Caki2 (cell line): ENCODE data around the gene POP4. TPM values are rescaled to one million over a fixed set of nuclear protein-coding genes. Genes with fewer than 3 reads are reported as not detected.
"Not testable (repeated sequence)": the region's sequence is repeated elsewhere in the genome, so short reads cannot be mapped to it uniquely, and the experiment has no call there.

ENCODE experiments used
- DNase-seq: peaks from one replicate; pipeline ENCODE4 v3.0.0-alpha.2; 2015; ENCODE audit warnings: low read depth
- in situ Hi-C: cut with HindIII; loops from 2 replicates; pipeline ENCODE4 v1.10.0; 2016; ENCODE audit warnings: low sequenced_read_pairs, low pct_unique_long_range_greater_than_20kb, mixed read lengths
- total RNA-seq: library from RNA; depleted of rRNA; stranded (reverse); fragments of >200 nt; shearing (Covaris generic); gene quantifications from 2 replicates; pipeline ENCODE4 v1.2.3, GENCODE V29; 2014; ENCODE audit warnings: low replicate concordance

Gene POP4
- total RNA-seq, 1 experiment from 2014 or later, result 190 TPM

- DNase-seq, result no peak
- in situ Hi-C loops, result loop anchor here (25.0 kb wide), 1 partner anchor 315 kb away; the partner anchor contains the start of gene URI1
These were observed 16.3 kb downstream of the POP4 start for GRCh38 chr19:29622166-29623070.

DNA sequence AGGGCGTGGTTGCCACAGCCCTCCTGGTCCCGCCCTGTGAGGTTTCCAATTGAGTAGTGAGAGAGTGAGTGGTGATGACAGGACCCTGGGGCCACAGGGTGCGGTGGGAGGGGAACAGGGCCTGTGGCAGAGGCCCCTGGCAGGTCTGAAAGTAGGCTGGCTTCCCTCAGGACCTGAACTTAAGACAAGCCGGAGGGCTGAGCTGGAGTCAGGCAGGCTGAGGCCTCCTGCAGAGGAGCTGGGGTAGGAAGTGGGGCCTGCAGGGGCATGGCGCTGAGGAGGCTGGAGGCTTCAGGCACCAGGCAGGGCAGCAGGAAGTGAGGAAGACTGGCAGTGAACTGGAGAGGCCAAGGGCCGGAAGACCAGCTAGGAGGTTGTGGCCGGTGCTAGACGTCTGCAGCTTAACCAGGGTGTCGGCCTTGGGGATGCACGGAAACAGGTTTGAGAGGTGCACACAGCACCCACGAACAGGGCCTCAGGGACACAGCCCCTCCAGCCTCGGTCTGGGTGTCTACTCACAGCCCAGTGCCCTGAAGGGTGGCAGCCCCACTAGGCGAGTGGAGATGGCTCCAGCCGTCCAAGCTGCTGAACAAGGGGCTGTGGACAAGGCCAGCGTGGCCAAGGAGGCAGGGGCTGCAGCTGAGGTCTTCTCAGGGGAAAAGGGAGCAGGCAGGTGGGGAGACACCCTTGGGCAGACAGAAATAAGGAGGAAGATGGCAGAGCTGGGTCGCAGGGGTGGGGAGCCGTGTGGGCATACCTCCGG, 17.8 kb downstream of the POP4 start:
- DNase-seq, result no peak
- in situ Hi-C loops, result loop anchor here (25.0 kb wide), 1 partner anchor 313 kb away; the partner anchor contains the start of gene URI1

DNA sequence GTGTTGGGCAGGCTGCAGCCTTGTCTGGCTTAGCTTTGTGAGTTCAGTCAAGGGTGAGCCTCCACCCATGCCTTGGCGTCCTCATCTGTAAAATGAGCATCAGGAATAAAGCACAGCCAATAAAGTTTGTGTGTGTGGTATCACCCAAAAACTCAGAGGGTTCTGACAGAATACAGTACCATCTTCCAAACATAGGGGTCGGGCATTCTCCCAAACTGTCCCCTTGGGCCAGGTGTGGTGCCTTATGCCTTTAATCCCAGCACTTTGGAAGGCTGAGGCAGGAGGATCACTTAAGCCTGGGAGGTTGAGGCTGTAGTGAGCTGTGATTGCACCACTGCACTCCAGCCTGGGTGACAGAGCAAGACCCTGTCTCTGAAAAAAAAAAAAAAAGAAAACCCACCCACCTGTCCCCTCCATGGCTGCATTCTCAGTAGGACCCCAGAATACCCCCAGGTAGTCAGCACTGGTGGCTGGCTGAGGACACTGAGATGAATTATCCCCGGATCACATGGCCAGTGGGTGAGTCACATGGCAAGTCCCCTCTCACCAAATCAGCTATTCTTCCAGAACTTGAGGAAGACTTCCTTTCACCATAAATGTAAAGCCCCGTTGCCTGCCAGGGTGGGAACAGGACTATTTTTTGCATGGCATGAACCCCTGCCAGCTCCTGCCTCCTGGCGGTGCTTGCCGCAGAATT, 18.6 kb downstream of the POP4 start:
- DNase-seq, result no peak
- in situ Hi-C loops, result loop anchor here (25.0 kb wide), 1 partner anchor 313 kb away; the partner anchor contains the start of gene URI1

GRCh38 chr19:29625186-29625651, 19.1 kb downstream of the POP4 start:
- in situ Hi-C loops, result no loop called here
- DNase-seq, result no peak

GRCh38 chr19:29626386-29626785, 20.3 kb downstream of the POP4 start:
- in situ Hi-C loops, result no loop called here
- DNase-seq, result no peak

GRCh38 chr19:29626832-29627231, 20.7 kb downstream of the POP4 start:
- in situ Hi-C loops, DNase-seq: not testable (repeated sequence)

DNA sequence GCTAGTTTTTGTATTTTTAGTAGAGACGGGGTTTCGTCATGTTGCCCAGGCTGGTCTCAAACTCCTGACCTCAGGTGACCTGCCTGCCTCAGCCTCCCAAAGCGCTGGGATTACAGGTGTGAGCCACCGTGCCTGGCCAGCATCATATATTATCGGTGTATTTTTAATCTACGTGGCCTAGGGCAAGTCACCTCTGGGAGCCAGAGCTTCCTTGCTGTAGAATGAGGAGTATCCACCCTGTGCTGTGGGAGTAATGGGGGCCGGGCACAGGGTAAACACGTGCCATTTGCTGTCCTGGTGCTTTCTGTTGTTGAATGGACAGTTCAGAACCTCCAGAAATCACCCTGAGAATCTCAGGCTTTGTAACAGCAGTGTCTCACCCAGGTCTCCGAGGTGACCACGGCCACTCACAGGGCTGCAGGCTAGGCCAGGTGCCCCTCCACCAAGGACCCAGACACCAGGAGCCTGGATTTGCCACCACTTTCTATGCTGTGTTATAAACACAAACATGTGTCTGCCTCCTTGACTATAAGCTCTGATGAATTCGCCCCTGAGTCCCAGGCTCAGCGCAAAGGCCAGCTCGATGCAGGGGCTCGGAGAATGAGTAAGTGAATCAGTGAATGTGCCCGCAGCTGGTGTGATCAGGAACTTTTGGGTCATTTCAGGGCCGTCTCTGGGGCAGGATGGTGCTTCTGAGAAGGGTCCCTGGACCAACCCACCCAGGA, 22.7 kb downstream of the POP4 start:
- in situ Hi-C loops, result no loop called here
- DNase-seq, result no peak

- DNase-seq, result no peak
- in situ Hi-C loops, result no loop called here
These were observed 23.9 kb downstream of the POP4 start for GRCh38 chr19:29629836-29630534.

DNA sequence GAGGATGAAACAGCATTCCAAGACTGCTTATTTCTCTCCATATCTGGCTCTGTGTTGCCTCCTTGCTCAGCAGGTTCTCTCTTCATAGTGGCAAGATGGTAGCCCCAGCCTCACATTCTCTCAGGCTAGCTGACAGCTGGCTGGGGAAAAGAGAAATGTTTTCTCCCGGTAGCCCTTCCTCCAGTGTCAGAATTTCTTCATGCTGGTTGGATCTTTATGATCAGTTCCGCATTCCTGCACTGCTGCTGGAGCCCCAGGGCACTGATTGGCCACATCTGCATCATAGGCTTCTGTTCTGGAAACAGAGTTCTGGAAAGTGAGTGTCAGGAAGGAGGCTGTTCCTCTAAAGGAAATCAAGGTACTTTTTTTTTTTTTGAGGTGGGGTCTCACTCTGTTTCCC, 24.6 kb downstream of the POP4 start:
- DNase-seq, result no peak
- in situ Hi-C loops, result no loop called here

DNA sequence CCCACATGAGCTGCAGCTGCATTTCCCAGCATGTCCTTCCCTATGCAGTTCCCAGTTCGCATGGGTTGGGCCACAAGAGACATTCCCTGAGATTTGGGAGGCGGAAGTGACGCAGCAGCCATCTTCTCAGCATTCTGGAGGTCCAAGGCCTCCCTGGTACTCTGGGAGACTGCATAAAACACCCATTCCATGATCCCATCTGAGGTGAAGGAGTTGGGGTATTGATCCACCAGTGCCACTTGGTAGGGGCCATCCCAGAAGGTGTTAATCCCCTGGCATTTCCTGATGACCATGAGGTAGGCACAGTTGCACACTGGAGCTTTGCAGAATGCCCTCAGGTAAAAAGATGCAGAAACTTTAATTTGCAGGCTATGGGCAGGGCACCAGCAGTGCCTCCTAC, 25.4 kb downstream of the POP4 start:
- in situ Hi-C loops, result no loop called here
- DNase-seq, result no peak

- in situ Hi-C loops, result no loop called here
These were observed 27.9 kb downstream of the POP4 start for GRCh38 chr19:29634002-29634401.

GRCh38 chr19:29634423-29635130, 28.5 kb downstream of the POP4 start:
- DNase-seq, result no peak
- in situ Hi-C loops, result no loop called here

More at GRCh38 chr19:29634002-29634401, 27.9 kb downstream of the POP4 start:
- no peak for DNase-seq

DNA sequence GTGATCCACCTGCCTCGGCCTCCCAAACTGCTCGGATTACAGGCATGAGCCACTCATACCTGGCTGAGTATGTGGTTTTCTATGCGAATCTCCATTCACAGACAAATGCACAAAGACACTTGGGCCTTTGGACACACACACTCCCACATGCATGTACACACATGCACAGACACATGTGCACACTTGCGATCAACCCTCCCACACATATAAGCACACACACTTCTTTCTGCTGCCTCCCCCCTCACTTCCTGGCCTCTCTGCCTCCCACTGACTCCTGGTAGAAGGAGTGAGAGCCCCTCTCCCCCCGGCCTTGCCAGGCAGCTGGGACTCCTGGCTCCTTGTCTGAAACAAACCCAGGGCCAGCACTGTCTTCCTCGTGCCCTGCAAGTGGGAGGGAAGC, 29.9 kb downstream of the POP4 start:
- in situ Hi-C loops, result no loop called here

DNA sequence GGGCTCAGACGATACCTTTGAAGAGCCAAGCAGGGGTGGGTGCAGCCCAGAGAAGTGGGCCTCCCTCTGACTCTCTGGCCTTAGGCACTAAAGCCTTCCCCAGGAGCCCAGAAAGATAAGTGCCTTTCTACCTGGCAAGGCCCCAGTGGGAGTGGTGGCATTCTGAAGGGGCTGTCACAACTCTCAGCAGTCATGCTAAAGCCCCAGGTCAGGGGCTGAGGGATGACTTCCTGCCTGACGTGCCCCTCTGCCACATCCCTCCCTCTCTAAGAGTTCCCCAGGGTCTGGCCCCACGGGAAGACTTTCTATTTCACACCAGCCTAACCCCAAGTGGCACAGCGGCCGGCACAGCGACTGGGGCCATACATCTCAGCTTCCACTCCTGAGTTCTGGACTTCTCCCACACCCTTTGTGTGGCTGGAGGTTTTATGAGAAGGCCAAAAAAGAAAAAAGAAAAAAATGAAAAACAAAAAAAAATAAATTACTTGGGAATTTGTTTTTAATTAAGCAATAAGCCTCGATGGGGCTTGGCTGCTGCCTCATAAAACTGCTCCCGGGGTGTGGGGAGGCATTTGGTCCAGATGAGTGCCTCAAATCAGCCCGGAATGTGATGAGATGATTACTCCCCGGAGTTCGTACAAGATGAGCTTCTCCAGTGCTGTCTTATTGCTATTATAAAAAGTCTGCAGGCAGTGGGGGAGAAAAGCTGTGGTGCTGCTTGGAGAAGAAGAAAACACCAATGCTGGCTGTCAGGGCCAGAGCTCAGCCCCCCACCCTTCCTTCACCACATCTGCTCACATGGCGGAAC, 30.7 kb downstream of the POP4 start:
- no peak for DNase-seq
- in situ Hi-C loops, result no loop called here

More for the DNA sequence above, 29.9 kb downstream of the POP4 start:
- DNase-seq, result no peak

- in situ Hi-C loops, result no loop called here
- no peak for DNase-seq
These were observed 33.0 kb downstream of the POP4 start for GRCh38 chr19:29639086-29639485.

GRCh38 chr19:29640231-29640630, 34.1 kb downstream of the POP4 start:
- no peak for DNase-seq
- in situ Hi-C loops, result no loop called here
